Neural progenitor cell (in vitro differentiated cells): Measurements from ENCODE around the gene RAB11FIP5.

ENCODE experiments used
- CTCF ChIP-seq: fragments of 200-600 bp; sonication (generic); IDR thresholded peaks from 2 replicates; pipeline ENCODE4 v1.5.1; 2017; ENCODE audit warnings: antibody characterized with exemption, mild to moderate bottlenecking
- EZH2 ChIP-seq: fragments of 200-600 bp; sonication (generic); IDR thresholded peaks from 2 replicates; pipeline ENCODE4 v1.6.1; 2017; ENCODE audit warnings: antibody characterized with exemption, mild to moderate bottlenecking, moderate library complexity

GRCh38 chr2:73101626-73102256 lies 11.0 kb downstream of the RAB11FIP5 start:
- TF ChIP-seq EZH2 (no peak), CTCF (no peak)
